H1 (cell line): Measurements from ENCODE around the gene C9orf152. TPM values are rescaled to one million over a fixed set of nuclear protein-coding genes. Genes with fewer than 3 reads are reported as not detected.
A peak's percentile ranks its signal among the peaks of the same experiment; 100 is the strongest.

Source experiments
- CTCF ChIA-PET: fragments of 300-600 bp; sonication (Branson Sonifier 250); formaldehyde crosslinking; loops from one replicate; lab custom pipeline; 2021; ENCODE audit not compliant: partially characterized antibody; lab: Charles Lee
- POLR2A ChIA-PET: fragments of 300-600 bp; sonication (Branson Sonifier 250); formaldehyde crosslinking; loops from one replicate; lab custom pipeline; 2021; ENCODE audit warnings: inconsistent platforms; ENCODE audit not compliant: partially characterized antibody; lab: Charles Lee
- DNase-seq, 2 experiments: peaks; one replicate each; pipeline versions ENCODE4 v3.0.0 to v3.0.0-alpha.2; 2010 to 2022; ENCODE audit warnings: low spot score in 2 of 2, low read depth in 1 of 2, mixed read lengths in 1 of 2
- FAIRE-seq: peaks from 2 replicates; lab custom pipeline; 2011; peaks lifted over from hg19 to GRCh38; lab: Jason Lieb, UNC
- H2AFZ ChIP-seq: 2 replicates; pipeline ENCODE4 v1.8.1; 2012; ENCODE audit warnings: low read length, inconsistent platforms
- H2AK5ac ChIP-seq: 2 replicates; pipeline ENCODE4 v1.6.1; 2013; ENCODE audit warnings: low read depth, low read length
- H2BK120ac ChIP-seq: replicated peaks from 2 replicates; pipeline ENCODE3; 2013; ENCODE audit warnings: low read depth, low read length, inconsistent platforms
- H2BK12ac ChIP-seq: 2 replicates; pipeline ENCODE4 v1.6.1; 2013; ENCODE audit warnings: low read depth, low read length
- H2BK15ac ChIP-seq: 2 replicates; pipeline ENCODE4 v1.6.1; 2013; ENCODE audit warnings: low read length
- H2BK20ac ChIP-seq: 2 replicates; pipeline ENCODE4 v1.6.1; 2013; ENCODE audit warnings: low read length
- H2BK5ac ChIP-seq: 2 replicates; pipeline ENCODE4 v1.6.1; 2013; ENCODE audit warnings: low read depth, low read length
- H3K14ac ChIP-seq: 2 replicates; pipeline ENCODE4 v1.6.1; 2013; ENCODE audit warnings: inconsistent platforms; ENCODE audit not compliant: insufficient read length
- H3K18ac ChIP-seq: 2 replicates; pipeline ENCODE4 v1.6.1; 2013; ENCODE audit warnings: low read length; ENCODE audit errors: extremely low read depth
- H3K23ac ChIP-seq: 2 replicates; pipeline ENCODE4 v1.6.1; 2013; ENCODE audit warnings: inconsistent platforms; ENCODE audit not compliant: insufficient read length
- H3K23me2 ChIP-seq: 2 replicates; pipeline ENCODE4 v1.6.1; 2013; ENCODE audit warnings: low read depth, low read length
- H3K27ac ChIP-seq: 2 replicates; pipeline ENCODE4 v1.6.1; 2011; ENCODE audit warnings: low read depth, low read length, inconsistent platforms
- H3K27me3 ChIP-seq, 4 experiments: replicated peaks in 1 of 4; 1 replicate in 1 of 4; 2 replicates in 3 of 4; pipeline versions ENCODE4 v1.6.1 to v1.8.1; 2011 to 2013; ENCODE audit warnings: low read length in 3 of 4, mild to moderate bottlenecking in 3 of 4, inconsistent platforms in 2 of 4, mixed read lengths in 2 of 4, moderate library complexity in 1 of 4; ENCODE audit not compliant: control insufficient read depth in 3 of 4, insufficient read depth in 3 of 4; ENCODE audit errors: extremely low read depth in 1 of 4
- H3K36me3 ChIP-seq, 4 experiments: 2 replicates each; pipeline versions ENCODE4 v1.6.1 to v1.8.1; 2011 to 2013; ENCODE audit warnings: mild to moderate bottlenecking in 4 of 4, low read length in 3 of 4, moderate library complexity in 2 of 4, control low read depth in 1 of 4, inconsistent platforms in 1 of 4; ENCODE audit not compliant: insufficient read depth in 4 of 4, control insufficient read depth in 2 of 4
- H3K4ac ChIP-seq: replicated peaks from 2 replicates; pipeline ENCODE3; 2013; ENCODE audit warnings: low read length, low read depth, mixed read lengths, inconsistent platforms; ENCODE audit not compliant: insufficient read length
- H3K4me1 ChIP-seq, 4 experiments: replicated peaks in 1 of 4; 1 replicate in 1 of 4; 2 replicates in 3 of 4; pipeline versions ENCODE4 v1.6.1 to v1.8.1; 2011 to 2013; ENCODE audit warnings: low read length in 3 of 4, inconsistent platforms in 2 of 4, mixed read lengths in 1 of 4; ENCODE audit not compliant: insufficient read depth in 4 of 4, control insufficient read depth in 3 of 4
- H3K4me2 ChIP-seq, 2 experiments: 2 replicates each; pipeline versions ENCODE4 v1.6.1 to v1.8.1; 2011 to 2013; ENCODE audit warnings: low read depth in 2 of 2, low read length in 2 of 2, control low read depth in 1 of 2, inconsistent platforms in 1 of 2, mild to moderate bottlenecking in 1 of 2; ENCODE audit not compliant: insufficient read depth in 1 of 2
- H3K4me3 ChIP-seq, 4 experiments: fragments of 200-600, 300-600 bp in 1 of 4; sonication (generic), shearing (Covaris generic), sonication (Bioruptor Twin) in 1 of 4; 2 replicates each; pipeline versions ENCODE4 v1.5.1 to v1.8.1; 2011 to 2016; ENCODE audit warnings: low read length in 4 of 4, low read depth in 3 of 4, control low read depth in 2 of 4, inconsistent platforms in 2 of 4, mild to moderate bottlenecking in 2 of 4, mixed read lengths in 1 of 4, moderate library complexity in 1 of 4; ENCODE audit not compliant: insufficient read depth in 2 of 4; ENCODE audit errors: extremely low read depth in 1 of 4
- H3K56ac ChIP-seq: replicated peaks from 2 replicates; pipeline ENCODE3; 2013; ENCODE audit warnings: low read depth, mild to moderate bottlenecking, mixed read lengths, low read length, inconsistent platforms; ENCODE audit not compliant: insufficient read length
- H3K79me1 ChIP-seq: 2 replicates; pipeline ENCODE4 v1.6.1; 2013; ENCODE audit warnings: low read depth, low read length, control low read depth
- H3K79me2 ChIP-seq, 2 experiments: 2 replicates each; pipeline versions ENCODE4 v1.6.1 to v1.8.1; 2012 to 2013; ENCODE audit warnings: low read length in 2 of 2, mild to moderate bottlenecking in 2 of 2, inconsistent platforms in 1 of 2; ENCODE audit not compliant: insufficient read depth in 2 of 2, control insufficient read depth in 1 of 2
- H3K9ac ChIP-seq, 4 experiments: replicated peaks in 1 of 4; 1 replicate in 1 of 4; 2 replicates in 3 of 4; pipeline versions ENCODE4 v1.6.1 to v1.8.1; 2011 to 2013; ENCODE audit warnings: low read depth in 3 of 4, low read length in 3 of 4, control low read depth in 2 of 4, mild to moderate bottlenecking in 2 of 4, moderate library complexity in 2 of 4, inconsistent platforms in 1 of 4; ENCODE audit errors: extremely low read depth in 1 of 4
- H3K9me3 ChIP-seq, 2 experiments: 2 replicates each; pipeline versions ENCODE4 v1.6.1 to v1.8.1; 2012 to 2013; ENCODE audit warnings: mild to moderate bottlenecking in 2 of 2, moderate library complexity in 2 of 2, control low read depth in 1 of 2, inconsistent platforms in 1 of 2, low read depth in 1 of 2, low read length in 1 of 2, mixed read lengths in 1 of 2; ENCODE audit not compliant: insufficient read depth in 2 of 2
- H4K20me1 ChIP-seq, 2 experiments: replicated peaks in 1 of 2; 2 replicates each; pipeline versions ENCODE3 to v1.8.1; 2011 to 2013; ENCODE audit warnings: inconsistent platforms in 2 of 2, low read length in 2 of 2, mild to moderate bottlenecking in 1 of 2; ENCODE audit not compliant: insufficient read depth in 2 of 2, control insufficient read depth in 1 of 2
- H4K5ac ChIP-seq: 2 replicates; pipeline ENCODE4 v1.6.1; 2013; ENCODE audit warnings: low read length, low read depth, mixed read lengths, inconsistent platforms; ENCODE audit not compliant: insufficient read length
- H4K8ac ChIP-seq: 2 replicates; pipeline ENCODE4 v1.8.0; 2013; ENCODE audit warnings: mild to moderate bottlenecking, moderate library complexity, low read length, inconsistent platforms; ENCODE audit not compliant: insufficient read depth; ENCODE audit errors: extremely low read depth
- H4K91ac ChIP-seq: replicated peaks from 2 replicates; pipeline ENCODE3; 2013; ENCODE audit warnings: low read length, mixed read lengths, inconsistent platforms; ENCODE audit not compliant: insufficient read length
- ASH2L ChIP-seq: fragments of 200-600, 300-600 bp; sonication (generic); IDR thresholded peaks from one replicate; pipeline ENCODE4 v1.7.1; 2017; ENCODE audit warnings: low read length
- BACH1 ChIP-seq: IDR thresholded peaks from 2 replicates; pipeline ENCODE4 v1.6.1; 2012; ENCODE audit warnings: low read length, improper control_type of control experiment
- MAFK ChIP-seq: IDR thresholded peaks from 2 replicates; pipeline ENCODE4 v1.6.1; 2012; ENCODE audit warnings: low read depth, mild to moderate bottlenecking, improper control_type of control experiment, low read length
- TBP ChIP-seq: IDR thresholded peaks from 2 replicates; pipeline ENCODE4 v1.6.1; 2011; ENCODE audit warnings: low read depth, low read length, improper control_type of control experiment
- TCF12 ChIP-seq: IDR thresholded peaks from 2 replicates; pipeline ENCODE4 v1.6.1; 2011; ENCODE audit warnings: low read depth, mild to moderate bottlenecking, low read length
- ZNF274 ChIP-seq: IDR thresholded peaks from 2 replicates; pipeline ENCODE4 v1.7.0; 2012; ENCODE audit warnings: low read length, borderline replicate concordance; ENCODE audit errors: extremely low read depth
- WGBS, 2 experiments: shearing (Covaris generic) in 1 of 2; methylation state at CpG; one replicate each; pipeline versions ENCODE4 v1.1.6 to v1.1.7; 2013 to 2015; ENCODE audit warnings: low lambda C conversion rate in 2 of 2, mixed read lengths in 2 of 2, inconsistent platforms in 1 of 2, low coverage in 1 of 2, missing lambda C conversion rate in 1 of 2; ENCODE audit not compliant: insufficient replicate concordance in 2 of 2, insufficient coverage in 1 of 2, insufficient read length in 1 of 2; ENCODE audit errors: extremely low coverage in 1 of 2, missing lambda C conversion rate in 1 of 2; 5-methylcytosine and 5-hydroxymethylcytosine counted together
- polyA plus RNA-seq, 7 experiments: library from polyadenylated mRNA; depleted of rRNA in 3 of 7; stranded (reverse) in 5 of 7; unstranded in 2 of 7; fragments of >200 nt in 5 of 7; fragments of 200-250 nt in 2 of 7; gene quantifications; 1 replicate in 5 of 7; 2 replicates in 1 of 7; 4 replicates in 1 of 7; pipeline versions ENCODE4 v1.2.1 to v1.2.3, GENCODE V29; 2011 to 2013; ENCODE audit warnings: missing spikeins in 2 of 7, mixed read lengths in 2 of 7
- total RNA-seq: library from RNA; stranded (reverse); fragmentation: NEBNext Ultra II Directional; extraction: Animal tissue kit (Norgen Biotek cat#: 25700); gene quantifications from 2 replicates; pipeline ENCODE4 v1.2.1, GENCODE V29; 2021

C9orf152 gene
- total and polyA plus RNA-seq, 2 of the 8 experiments (the other 6 are each of a cell fraction or from before 2014, with no cell fraction given): not detected

DNA sequence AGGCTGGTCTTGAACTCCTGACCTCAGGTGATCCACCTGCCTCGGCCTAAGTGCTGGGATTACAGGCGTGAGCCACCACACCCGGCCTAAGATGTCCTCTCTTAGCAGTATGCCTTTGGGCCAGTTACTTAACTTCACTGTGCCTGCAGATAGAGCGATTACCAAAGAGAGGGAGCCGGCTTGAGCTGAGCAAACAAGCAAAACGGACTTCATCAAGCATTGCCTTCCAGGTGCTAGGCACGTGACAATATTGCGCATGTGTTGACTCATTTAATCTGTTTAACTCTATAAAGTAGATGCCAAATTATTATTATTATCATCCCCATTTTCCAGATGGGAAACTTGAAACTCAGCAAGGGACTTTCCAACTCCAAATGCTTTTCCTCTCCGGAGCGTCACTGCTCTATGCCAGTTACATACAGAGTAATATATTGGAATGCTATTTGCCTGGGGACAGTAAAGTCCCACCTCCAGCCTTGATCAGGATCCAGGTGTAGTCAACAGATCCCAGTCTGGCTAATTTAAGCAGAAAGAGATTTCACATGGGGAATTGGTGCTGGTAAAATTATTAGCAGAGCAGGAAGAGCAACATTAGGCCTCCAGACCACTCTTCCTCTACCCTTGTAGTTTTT lies 5.6 kb upstream of the C9orf152 start:
- Histone ChIP-seq H3K79me2 (no peaks in the 10 kb centered on the region), H3K56ac (no peak overlapping the region), H2BK120ac (no peak overlapping the region), H3K23me2 (no peaks in the 10 kb centered on the region), H2BK20ac (no peak overlapping the region), H3K36me3 (no peaks in the 10 kb centered on the region), H2BK5ac (no peak overlapping the region), H4K5ac (no peak overlapping the region), H2AFZ (0 out of 2 replicates have a peak overlapping the region, but pooled peaks have one; percentile 12), H3K18ac (no peak overlapping the region), H2AK5ac (no peak overlapping the region), H2BK15ac (no peak overlapping the region), H3K27ac (no peak overlapping the region), H4K91ac (no peak overlapping the region), H3K79me1 (no peaks in the 10 kb centered on the region), H3K14ac (no peak overlapping the region), H3K9me3 (0 out of 4 replicates have a peak, but pooled peaks cover 0 to 2% of the 10 kb centered on the region in 2 experiments), H3K9ac (no peak overlapping the region), H3K23ac (no peak overlapping the region), H4K20me1 (no peaks in the 10 kb centered on the region), H3K4me3 (no peak overlapping the region), H3K4me2 (no peak overlapping the region), H4K8ac (no peak overlapping the region), H3K4ac (no peak overlapping the region), H3K27me3 (no peaks in the 10 kb centered on the region), H2BK12ac (no peak overlapping the region), H3K4me1 (no peaks in the 10 kb centered on the region)
- ChIA-PET POLR2A (no interaction called here), CTCF (interaction anchor here (0.6 to 13.3 kb wide), 8 partner anchors 11 to 472 kb away, joined by 3 to 166 read pairs (median 4); no protein-coding TSS in a partner anchor)
- WGBS, 2 experiments: 93% methylated on average over 10 of the region's 10 CpGs; no CpG with 5 or more reads in 1 of the 2 experiments
- TF ChIP-seq ZNF274: no peak
- TF ChIP-seq ASH2L: no peak
- TF ChIP-seq TCF12: no peak
- TF ChIP-seq MAFK: no peak
- no peak for TF ChIP-seq TBP
- TF ChIP-seq BACH1: no peak
- FAIRE-seq (no peak), DNase-seq (no peak)
